Upper lobe of right lung (tissue), 1 donor: ENCODE results near the gene RIPOR3. TPM values are rescaled to one million over a fixed set of nuclear protein-coding genes. Genes with fewer than 3 reads are reported as not detected.
"Not testable (repeated sequence)": the region's sequence is repeated elsewhere in the genome, so short reads cannot be mapped to it uniquely, and the experiment has no call there.

Source experiments
- ATAC-seq: fragments of 200-7000 bp; cut with Tn5 transposase; one replicate; pipeline ENCODE4 v1.9.1; 2020; ENCODE audit warnings: mild to moderate bottlenecking, moderate library complexity
- DNase-seq: peaks from one replicate; pipeline ENCODE4 v3.0.0-alpha.2; 2020
- H3K27ac ChIP-seq: fragments of 200-600 bp; one replicate; pipeline ENCODE4 v1.8.0; 2022
- H3K27me3 ChIP-seq: fragments of 200-600 bp; one replicate; pipeline ENCODE4 v1.8.0; 2022; ENCODE audit warnings: mild to moderate bottlenecking
- H3K36me3 ChIP-seq: fragments of 200-600 bp; one replicate; pipeline ENCODE4 v1.8.0; 2022
- H3K4me1 ChIP-seq: fragments of 200-600 bp; one replicate; pipeline ENCODE4 v1.8.0; 2022
- H3K4me3 ChIP-seq: fragments of 200-600 bp; one replicate; pipeline ENCODE4 v1.8.0; 2022; ENCODE audit warnings: mild to moderate bottlenecking
- H3K9me3 ChIP-seq: fragments of 200-600 bp; one replicate; pipeline ENCODE4 v1.8.0; 2022
- CTCF ChIP-seq: fragments of 200-600 bp; IDR thresholded peaks from one replicate; pipeline ENCODE4 v1.8.0; 2022; ENCODE audit warnings: antibody characterized with exemption
- intact Hi-C: fragments of 100-400 bp; cut with DNase I; formaldehyde crosslinking; loops from one replicate; pipeline ENCODE4 v1.11.0; 2022
- total RNA-seq: library from RNA; stranded (reverse); fragmentation: NEBNext Ultra II Directional; extraction: Animal tissue kit (Norgen Biotek cat#: 25700); gene quantifications from one replicate; pipeline ENCODE4 v1.2.1, GENCODE V29; 2021
- donor health status: DM: no; HTN: yes; CAD: no; lungs with severe emphysema.

Gene RIPOR3
- total RNA-seq, 1 donor from 2014 or later = 6.8 TPM

GRCh38 chr20:50710492-50711063 is 19.2 kb upstream of the RIPOR3 start:
- H3K27ac ChIP-seq = peak overlapping the region; percentile 6
- ATAC-seq = peak; percentile 50
- DNase-seq = no peak

GRCh38 chr20:50709636-50709973 is 18.3 kb upstream of the RIPOR3 start:
- no peak overlapping the region for H3K4me3 ChIP-seq
- no peak for TF ChIP-seq CTCF
- no peak for DNase-seq
- ATAC-seq = no peak
- H3K27ac ChIP-seq = no peak overlapping the region
- H3K4me1 ChIP-seq = peaks cover 2% of the 10 kb centered on the region
- H3K27me3 ChIP-seq = peaks cover under 1% of the 10 kb centered on the region
- no peaks in the 10 kb centered on the region for H3K9me3 ChIP-seq
- H3K36me3 ChIP-seq = no peaks in the 10 kb centered on the region
- intact Hi-C loops = no loop called here

More at GRCh38 chr20:50710492-50711063, 19.2 kb upstream of the RIPOR3 start:
- peaks cover 2% of the 10 kb centered on the region for H3K4me1 ChIP-seq
- no peak overlapping the region for H3K4me3 ChIP-seq
- H3K9me3 ChIP-seq = no peaks in the 10 kb centered on the region
- intact Hi-C loops = no loop called here
- no peaks in the 10 kb centered on the region for H3K36me3 ChIP-seq
- peaks cover 7% of the 10 kb centered on the region for H3K27me3 ChIP-seq
- no peak for TF ChIP-seq CTCF

GRCh38 chr20:50708845-50709635 is 17.7 kb upstream of the RIPOR3 start:
- Histone ChIP-seq H3K4me3 (no peak overlapping the region), H3K36me3 (no peaks in the 10 kb centered on the region), H3K4me1 (peaks cover 2% of the 10 kb centered on the region), H3K27me3 (no peaks in the 10 kb centered on the region), H3K27ac (no peak overlapping the region), H3K9me3 (no peaks in the 10 kb centered on the region)
- intact Hi-C loops = no loop called here
- ATAC-seq (no peak), DNase-seq (no peak)
- TF ChIP-seq CTCF = no peak

GRCh38 chr20:50704971-50705370 is 13.6 kb upstream of the RIPOR3 start:
- H3K9me3 ChIP-seq = no peaks in the 10 kb centered on the region
- H3K27ac ChIP-seq = no peak overlapping the region
- no peaks in the 10 kb centered on the region for H3K27me3 ChIP-seq
- H3K36me3 ChIP-seq = no peaks in the 10 kb centered on the region
- DNase-seq (no peak), ATAC-seq (peak; percentile 49)
- TF ChIP-seq CTCF = no peak
- intact Hi-C loops = no loop called here
- no peak overlapping the region for H3K4me3 ChIP-seq
- H3K4me1 ChIP-seq = no peaks in the 10 kb centered on the region

- no peak overlapping the region for H3K27ac ChIP-seq
- ATAC-seq (peak; percentile 29), DNase-seq (no peak)
- no peaks in the 10 kb centered on the region for H3K4me1 ChIP-seq
- H3K27me3 ChIP-seq = no peaks in the 10 kb centered on the region
- H3K4me3 ChIP-seq = no peak overlapping the region
- intact Hi-C loops = no loop called here
- TF ChIP-seq CTCF = no peak
- no peaks in the 10 kb centered on the region for H3K36me3 ChIP-seq
- no peaks in the 10 kb centered on the region for H3K9me3 ChIP-seq
Measured at GRCh38 chr20:50704514-50704913, 13.2 kb upstream of the RIPOR3 start.

GRCh38 chr20:50703651-50704438 is 12.5 kb upstream of the RIPOR3 start:
- ATAC-seq, H3K27ac ChIP-seq, H3K36me3 ChIP-seq, intact Hi-C loops, H3K27me3 ChIP-seq, H3K4me1 ChIP-seq, DNase-seq, H3K4me3 ChIP-seq, H3K9me3 ChIP-seq: not testable (repeated sequence)
